ENCODE results near the gene CCDC83.

GRCh38 chr11:85847436-85847835 is 7.7 kb upstream of the CCDC83 start:
- TF ChIP-seq CTCF (conservative IDR thresholded peaks at IDR 0.05 in 1 of 2, IDR thresholded peaks at IDR 0.05 in 1 of 2; ENCODE audit: low read depth in 1 of 2, low read length in 2 of 2) (no peak), EZH2 (IDR thresholded peaks at IDR 0.05; ENCODE audit: low read length, missing control alignments) (no peak)

Data from fibroblast of lung (primary cell).